ENCODE results near the gene PDSS2. TPM values are rescaled to one million over a fixed set of nuclear protein-coding genes. Genes with fewer than 3 reads are reported as not detected.

Gene PDSS2
- total and polyA plus RNA-seq, 2 of the 8 experiments (the other 6 are each of a cell fraction or from before 2014, with no cell fraction given), result 10.7 to 16.1 TPM

GRCh38 chr6:107121266-107121665 is 338.1 kb downstream of the PDSS2 start (continued):
- TF ChIP-seq, protein P1, sequence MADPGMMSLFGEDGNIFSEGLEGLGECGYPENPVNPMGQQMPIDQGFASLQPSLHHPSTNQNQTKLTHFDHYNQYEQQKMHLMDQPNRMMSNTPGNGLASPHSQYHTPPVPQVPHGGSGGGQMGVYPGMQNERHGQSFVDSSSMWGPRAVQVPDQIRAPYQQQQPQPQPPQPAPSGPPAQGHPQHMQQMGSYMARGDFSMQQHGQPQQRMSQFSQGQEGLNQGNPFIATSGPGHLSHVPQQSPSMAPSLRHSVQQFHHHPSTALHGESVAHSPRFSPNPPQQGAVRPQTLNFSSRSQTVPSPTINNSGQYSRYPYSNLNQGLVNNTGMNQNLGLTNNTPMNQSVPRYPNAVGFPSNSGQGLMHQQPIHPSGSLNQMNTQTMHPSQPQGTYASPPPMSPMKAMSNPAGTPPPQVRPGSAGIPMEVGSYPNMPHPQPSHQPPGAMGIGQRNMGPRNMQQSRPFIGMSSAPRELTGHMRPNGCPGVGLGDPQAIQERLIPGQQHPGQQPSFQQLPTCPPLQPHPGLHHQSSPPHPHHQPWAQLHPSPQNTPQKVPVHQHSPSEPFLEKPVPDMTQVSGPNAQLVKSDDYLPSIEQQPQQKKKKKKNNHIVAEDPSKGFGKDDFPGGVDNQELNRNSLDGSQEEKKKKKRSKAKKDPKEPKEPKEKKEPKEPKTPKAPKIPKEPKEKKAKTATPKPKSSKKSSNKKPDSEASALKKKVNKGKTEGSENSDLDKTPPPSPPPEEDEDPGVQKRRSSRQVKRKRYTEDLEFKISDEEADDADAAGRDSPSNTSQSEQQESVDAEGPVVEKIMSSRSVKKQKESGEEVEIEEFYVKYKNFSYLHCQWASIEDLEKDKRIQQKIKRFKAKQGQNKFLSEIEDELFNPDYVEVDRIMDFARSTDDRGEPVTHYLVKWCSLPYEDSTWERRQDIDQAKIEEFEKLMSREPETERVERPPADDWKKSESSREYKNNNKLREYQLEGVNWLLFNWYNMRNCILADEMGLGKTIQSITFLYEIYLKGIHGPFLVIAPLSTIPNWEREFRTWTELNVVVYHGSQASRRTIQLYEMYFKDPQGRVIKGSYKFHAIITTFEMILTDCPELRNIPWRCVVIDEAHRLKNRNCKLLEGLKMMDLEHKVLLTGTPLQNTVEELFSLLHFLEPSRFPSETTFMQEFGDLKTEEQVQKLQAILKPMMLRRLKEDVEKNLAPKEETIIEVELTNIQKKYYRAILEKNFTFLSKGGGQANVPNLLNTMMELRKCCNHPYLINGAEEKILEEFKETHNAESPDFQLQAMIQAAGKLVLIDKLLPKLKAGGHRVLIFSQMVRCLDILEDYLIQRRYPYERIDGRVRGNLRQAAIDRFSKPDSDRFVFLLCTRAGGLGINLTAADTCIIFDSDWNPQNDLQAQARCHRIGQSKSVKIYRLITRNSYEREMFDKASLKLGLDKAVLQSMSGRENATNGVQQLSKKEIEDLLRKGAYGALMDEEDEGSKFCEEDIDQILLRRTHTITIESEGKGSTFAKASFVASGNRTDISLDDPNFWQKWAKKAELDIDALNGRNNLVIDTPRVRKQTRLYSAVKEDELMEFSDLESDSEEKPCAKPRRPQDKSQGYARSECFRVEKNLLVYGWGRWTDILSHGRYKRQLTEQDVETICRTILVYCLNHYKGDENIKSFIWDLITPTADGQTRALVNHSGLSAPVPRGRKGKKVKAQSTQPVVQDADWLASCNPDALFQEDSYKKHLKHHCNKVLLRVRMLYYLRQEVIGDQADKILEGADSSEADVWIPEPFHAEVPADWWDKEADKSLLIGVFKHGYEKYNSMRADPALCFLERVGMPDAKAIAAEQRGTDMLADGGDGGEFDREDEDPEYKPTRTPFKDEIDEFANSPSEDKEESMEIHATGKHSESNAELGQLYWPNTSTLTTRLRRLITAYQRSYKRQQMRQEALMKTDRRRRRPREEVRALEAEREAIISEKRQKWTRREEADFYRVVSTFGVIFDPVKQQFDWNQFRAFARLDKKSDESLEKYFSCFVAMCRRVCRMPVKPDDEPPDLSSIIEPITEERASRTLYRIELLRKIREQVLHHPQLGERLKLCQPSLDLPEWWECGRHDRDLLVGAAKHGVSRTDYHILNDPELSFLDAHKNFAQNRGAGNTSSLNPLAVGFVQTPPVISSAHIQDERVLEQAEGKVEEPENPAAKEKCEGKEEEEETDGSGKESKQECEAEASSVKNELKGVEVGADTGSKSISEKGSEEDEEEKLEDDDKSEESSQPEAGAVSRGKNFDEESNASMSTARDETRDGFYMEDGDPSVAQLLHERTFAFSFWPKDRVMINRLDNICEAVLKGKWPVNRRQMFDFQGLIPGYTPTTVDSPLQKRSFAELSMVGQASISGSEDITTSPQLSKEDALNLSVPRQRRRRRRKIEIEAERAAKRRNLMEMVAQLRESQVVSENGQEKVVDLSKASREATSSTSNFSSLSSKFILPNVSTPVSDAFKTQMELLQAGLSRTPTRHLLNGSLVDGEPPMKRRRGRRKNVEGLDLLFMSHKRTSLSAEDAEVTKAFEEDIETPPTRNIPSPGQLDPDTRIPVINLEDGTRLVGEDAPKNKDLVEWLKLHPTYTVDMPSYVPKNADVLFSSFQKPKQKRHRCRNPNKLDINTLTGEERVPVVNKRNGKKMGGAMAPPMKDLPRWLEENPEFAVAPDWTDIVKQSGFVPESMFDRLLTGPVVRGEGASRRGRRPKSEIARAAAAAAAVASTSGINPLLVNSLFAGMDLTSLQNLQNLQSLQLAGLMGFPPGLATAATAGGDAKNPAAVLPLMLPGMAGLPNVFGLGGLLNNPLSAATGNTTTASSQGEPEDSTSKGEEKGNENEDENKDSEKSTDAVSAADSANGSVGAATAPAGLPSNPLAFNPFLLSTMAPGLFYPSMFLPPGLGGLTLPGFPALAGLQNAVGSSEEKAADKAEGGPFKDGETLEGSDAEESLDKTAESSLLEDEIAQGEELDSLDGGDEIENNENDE (IDR thresholded peaks at IDR 0.05; ENCODE audit: insufficient replicate concordance, low read length), result no peak
- TF ChIP-seq EP300 (IDR thresholded peaks at IDR 0.05; ENCODE audit: borderline replicate concordance in 1 of 2, low read depth in 2 of 2, low read length in 2 of 2) (no peak), ZNF274 (IDR thresholded peaks at IDR 0.05; ENCODE audit: borderline replicate concordance, extremely low read depth, low read length) (no peak), KDM4A (IDR thresholded peaks at IDR 0.05; ENCODE audit: low read depth, low read length, severe bottlenecking) (no peak), NANOG (IDR thresholded peaks at IDR 0.05; ENCODE audit: insufficient read depth, low read depth, low read length, poor library complexity, severe bottlenecking) (no peak), SP4 (IDR thresholded peaks at IDR 0.05; ENCODE audit: low read length) (no peak), ATF2 (IDR thresholded peaks at IDR 0.05; ENCODE audit: low read length) (no peak)
- TF ChIP-seq, protein P2, sequence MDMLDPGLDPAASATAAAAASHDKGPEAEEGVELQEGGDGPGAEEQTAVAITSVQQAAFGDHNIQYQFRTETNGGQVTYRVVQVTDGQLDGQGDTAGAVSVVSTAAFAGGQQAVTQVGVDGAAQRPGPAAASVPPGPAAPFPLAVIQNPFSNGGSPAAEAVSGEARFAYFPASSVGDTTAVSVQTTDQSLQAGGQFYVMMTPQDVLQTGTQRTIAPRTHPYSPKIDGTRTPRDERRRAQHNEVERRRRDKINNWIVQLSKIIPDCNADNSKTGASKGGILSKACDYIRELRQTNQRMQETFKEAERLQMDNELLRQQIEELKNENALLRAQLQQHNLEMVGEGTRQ (IDR thresholded peaks at IDR 0.05; ENCODE audit: low read length), result no peak
